Sigmoid colon (tissue), 3 donors: ENCODE data around the gene ABHD12.

Source experiments
- POLR2A ChIP-seq, 2 donors: fragments of 450-650 bp; IDR thresholded peaks; one replicate each; pipeline ENCODE4 v1.6.1; 2016; ENCODE audit warnings: antibody characterized with exemption in 2 of 2, mild to moderate bottlenecking in 2 of 2, moderate library complexity in 2 of 2
- TF ChIP-seq, protein P1 (sequence below), 4 experiments: fragments of 450-650 bp in 3 of 4; fragments of 200-600 bp in 1 of 4; IDR thresholded peaks; one replicate each; pipeline ENCODE4 v1.5.1; 2016 to 2019; ENCODE audit warnings: antibody characterized with exemption in 4 of 4, mild to moderate bottlenecking in 3 of 4, moderate library complexity in 2 of 4

GRCh38 chr20:25345721-25346120, 44.9 kb downstream of the ABHD12 start:
- TF ChIP-seq, protein P1, sequence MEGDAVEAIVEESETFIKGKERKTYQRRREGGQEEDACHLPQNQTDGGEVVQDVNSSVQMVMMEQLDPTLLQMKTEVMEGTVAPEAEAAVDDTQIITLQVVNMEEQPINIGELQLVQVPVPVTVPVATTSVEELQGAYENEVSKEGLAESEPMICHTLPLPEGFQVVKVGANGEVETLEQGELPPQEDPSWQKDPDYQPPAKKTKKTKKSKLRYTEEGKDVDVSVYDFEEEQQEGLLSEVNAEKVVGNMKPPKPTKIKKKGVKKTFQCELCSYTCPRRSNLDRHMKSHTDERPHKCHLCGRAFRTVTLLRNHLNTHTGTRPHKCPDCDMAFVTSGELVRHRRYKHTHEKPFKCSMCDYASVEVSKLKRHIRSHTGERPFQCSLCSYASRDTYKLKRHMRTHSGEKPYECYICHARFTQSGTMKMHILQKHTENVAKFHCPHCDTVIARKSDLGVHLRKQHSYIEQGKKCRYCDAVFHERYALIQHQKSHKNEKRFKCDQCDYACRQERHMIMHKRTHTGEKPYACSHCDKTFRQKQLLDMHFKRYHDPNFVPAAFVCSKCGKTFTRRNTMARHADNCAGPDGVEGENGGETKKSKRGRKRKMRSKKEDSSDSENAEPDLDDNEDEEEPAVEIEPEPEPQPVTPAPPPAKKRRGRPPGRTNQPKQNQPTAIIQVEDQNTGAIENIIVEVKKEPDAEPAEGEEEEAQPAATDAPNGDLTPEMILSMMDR (IDR thresholded peaks at IDR 0.05) = no peak
- no peak for TF ChIP-seq POLR2A (IDR thresholded peaks at IDR 0.05)
